Heart left ventricle (tissue), 13 donors: ENCODE results near the gene RIMBP3C.

ENCODE experiments used
- CTCF ChIP-seq, 12 donors: fragments of 200-600 bp; sonication (generic) in 4 of 12; IDR thresholded peaks; one replicate each; pipeline versions ENCODE4 v1.5.0 to v1.8.0; 2018 to 2022; ENCODE audit warnings: antibody characterized with exemption in 12 of 12, mild to moderate bottlenecking in 5 of 12
- POLR2A ChIP-seq, 2 donors: fragments of 450-650 bp; IDR thresholded peaks; one replicate each; pipeline ENCODE4 v1.6.1; 2017; ENCODE audit warnings: antibody characterized with exemption in 2 of 2, mild to moderate bottlenecking in 2 of 2, moderate library complexity in 2 of 2
- donor health status: ischemic (EF 13 %, LVEDD 7.1; RV severe dilation, severe dysfunction).
- donor health status: DM: no; HTN: yes; CAD: no.
- donor health status: DM: no; HTN: no; CAD: no.
- donor health status: ischemic (EF 25% LVEDD 6.9; RV normal size, moderate dysfunction).
- donor health status: ischemic (EF 25% LVEDD 5.7; RV mildly dilated, moderate dysfunction).
- donor health status: ischemic (EF 35%, LVEDD 5.7; RV mildly dilated, moderate dysfunction).
- donor health status: nonischemic (EF 11% LVEDD 7.7; RV severe dilation, severe dysfunction).
- donor health status: DM: yes; HTN: yes; CAD: no.
- donor health status: PGD.
- donor health status: ischemic (EF 29% LVEDD 5.4; RV normal size, mild dysfunction).
- donor health status: nonischemic (EF 23%, LVEDD 6.1; RV moderate dilation, normal function).

- TF ChIP-seq CTCF (IDR thresholded peaks at IDR 0.05) (no peak), POLR2A (IDR thresholded peaks at IDR 0.05) (no peak)
These were observed 36.7 kb upstream of the RIMBP3C start for GRCh38 chr22:21587803-21588611.
